GM18858 (cell line): ENCODE data around the gene ZDHHC11.
"Not testable (repeated sequence)": the region's sequence is repeated elsewhere in the genome, so short reads cannot be mapped to it uniquely, and the experiment has no call there.

Experiments used
- ATAC-seq: cut with Tn5 transposase; IDR thresholded peaks from one replicate; pipeline ENCODE4 v1.9.1; 2021; ENCODE audit not compliant: unreplicated experiment

The ZDHHC11 gene

GRCh38 chr5:880816-881550, 30.2 kb upstream of the ZDHHC11 start:
- no peak for ATAC-seq

- ATAC-seq = not testable (repeated sequence)
These were observed 27.9 kb upstream of the ZDHHC11 start for GRCh38 chr5:878677-879076.

GRCh38 chr5:878125-878524, 27.3 kb upstream of the ZDHHC11 start:
- no peak for ATAC-seq

GRCh38 chr5:876398-877365, 25.9 kb upstream of the ZDHHC11 start:
- ATAC-seq = no peak

GRCh38 chr5:875931-876330, 25.1 kb upstream of the ZDHHC11 start:
- ATAC-seq = no peak

GRCh38 chr5:873328-873727, 22.5 kb upstream of the ZDHHC11 start:
- peak; percentile 82 for ATAC-seq

GRCh38 chr5:872301-872700, 21.5 kb upstream of the ZDHHC11 start:
- no peak for ATAC-seq

- no peak for ATAC-seq
These were observed 21.0 kb upstream of the ZDHHC11 start for GRCh38 chr5:871596-872298.

GRCh38 chr5:870956-871355, 20.2 kb upstream of the ZDHHC11 start:
- no peak for ATAC-seq

- ATAC-seq = no peak
These were observed 17.8 kb upstream of the ZDHHC11 start for GRCh38 chr5:868428-869135.

GRCh38 chr5:867300-867870, 16.6 kb upstream of the ZDHHC11 start:
- no peak for ATAC-seq

GRCh38 chr5:865771-866170, 15.0 kb upstream of the ZDHHC11 start:
- ATAC-seq = no peak

- no peak for ATAC-seq
These were observed 14.4 kb upstream of the ZDHHC11 start for GRCh38 chr5:865168-865521.

- no peak for ATAC-seq
These were observed 13.8 kb upstream of the ZDHHC11 start for GRCh38 chr5:864492-865167.

- no peak for ATAC-seq
These were observed 12.5 kb upstream of the ZDHHC11 start for GRCh38 chr5:863244-863805.

- no peak for ATAC-seq
These were observed 11.8 kb upstream of the ZDHHC11 start for GRCh38 chr5:862367-863243.

GRCh38 chr5:861442-862366, 10.9 kb upstream of the ZDHHC11 start:
- no peak for ATAC-seq
